Activated T-helper 2 cell treated with anti-CD3 and anti-CD28 coated beads, Interferon-gamma antibody, Interleukin-2, Interleukin-4, amounts not matched to agents 10 μg/mL and 5 μg/mL and 100 μg/mL, durations not matched to agents 14 hours and 24 hours and 36 hours (primary cell): Measurements from ENCODE around the gene MYO5A. TPM values are rescaled to one million over a fixed set of nuclear protein-coding genes. Genes with fewer than 3 reads are reported as not detected.

ENCODE experiments used
- DNase-seq: peaks from one replicate; pipeline ENCODE4 v3.0.0; 2021; ENCODE audit warnings: low spot score
- H3K27ac Mint-ChIP-seq: one replicate; pipeline ENCODE4 v1.8.0; 2021; ENCODE audit warnings: mixed read lengths
- H3K27me3 Mint-ChIP-seq: one replicate; pipeline ENCODE4 v1.8.0; 2021; ENCODE audit warnings: low read depth, mixed read lengths
- H3K36me3 Mint-ChIP-seq: one replicate; pipeline ENCODE4 v1.8.0; 2021; ENCODE audit warnings: low read depth, mixed read lengths
- H3K4me1 Mint-ChIP-seq: one replicate; pipeline ENCODE4 v1.8.0; 2021; ENCODE audit warnings: low read depth, mixed read lengths
- H3K4me3 Mint-ChIP-seq: one replicate; pipeline ENCODE4 v1.8.0; 2021; ENCODE audit warnings: low read depth, mild to moderate bottlenecking, moderate library complexity, mixed read lengths
- H3K9me3 Mint-ChIP-seq: one replicate; pipeline ENCODE4 v1.8.0; 2021; ENCODE audit warnings: mixed read lengths
- intact Hi-C: fragments of 100-400 bp; cut with micrococcal nuclease; formaldehyde crosslinking; loops from one replicate; pipeline ENCODE4 v1.15.1; 2023
- total RNA-seq: library from RNA; stranded (reverse); gene quantifications from 2 replicates; pipeline ENCODE4 v1.2.3, GENCODE V29; 2022

Gene MYO5A
- total RNA-seq, 1 donor from 2014 or later = 23.6 TPM

GRCh38 chr15:52382647-52383046 lies 146.0 kb downstream of the MYO5A start:
- H3K36me3 Mint-ChIP-seq = peaks cover 42% of the 10 kb centered on the region
- H3K27me3 Mint-ChIP-seq = no peaks in the 10 kb centered on the region
- no peaks in the 10 kb centered on the region for H3K9me3 Mint-ChIP-seq
- no peak for DNase-seq
- H3K4me3 Mint-ChIP-seq = no peak overlapping the region
- intact Hi-C loops = no loop called here
- peak overlapping the region; percentile 12 for H3K27ac Mint-ChIP-seq
- peaks cover 23% of the 10 kb centered on the region for H3K4me1 Mint-ChIP-seq

GRCh38 chr15:52379395-52380106 lies 149.1 kb downstream of the MYO5A start:
- Mint-ChIP-seq H3K36me3 (peaks cover 57% of the 10 kb centered on the region), H3K4me1 (peaks cover 23% of the 10 kb centered on the region), H3K4me3 (no peak overlapping the region), H3K27me3 (no peaks in the 10 kb centered on the region), H3K27ac (peak overlapping the region; percentile 46), H3K9me3 (no peaks in the 10 kb centered on the region)
- intact Hi-C loops = no loop called here
- no peak for DNase-seq

GRCh38 chr15:52378746-52379394 lies 149.8 kb downstream of the MYO5A start:
- Mint-ChIP-seq H3K4me3 (no peak overlapping the region), H3K27me3 (no peaks in the 10 kb centered on the region), H3K36me3 (peaks cover 59% of the 10 kb centered on the region), H3K4me1 (peaks cover 22% of the 10 kb centered on the region), H3K27ac (peak overlapping the region; percentile 14), H3K9me3 (no peaks in the 10 kb centered on the region)
- intact Hi-C loops = no loop called here
- DNase-seq = no peak

DNA sequence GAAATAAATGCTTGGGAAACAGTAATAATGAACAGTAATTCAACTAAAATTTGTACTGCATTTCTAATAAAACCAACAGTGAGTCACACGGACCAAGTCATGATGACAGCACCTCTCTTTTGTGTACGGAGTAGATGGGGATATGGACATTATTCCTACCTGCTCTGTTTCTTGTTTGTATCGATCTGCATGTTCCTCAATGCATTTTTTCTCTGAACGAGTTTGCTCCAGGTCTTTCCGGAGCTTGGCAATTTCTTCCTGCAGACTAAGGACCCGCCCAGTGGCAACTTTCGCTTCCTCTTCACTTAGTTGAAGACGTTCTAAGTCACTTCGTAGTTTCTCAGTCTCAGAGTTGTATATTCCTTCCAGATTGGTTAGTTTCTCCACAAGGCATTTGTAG lies 158.7 kb downstream of the MYO5A start:
- no peak overlapping the region for H3K27ac Mint-ChIP-seq
- H3K36me3 Mint-ChIP-seq = peaks cover 71% of the 10 kb centered on the region
- no peak overlapping the region for H3K4me3 Mint-ChIP-seq
- no peaks in the 10 kb centered on the region for H3K27me3 Mint-ChIP-seq
- no peak for DNase-seq
- no peaks in the 10 kb centered on the region for H3K4me1 Mint-ChIP-seq
- intact Hi-C loops = no loop called here
- H3K9me3 Mint-ChIP-seq = no peaks in the 10 kb centered on the region

GRCh38 chr15:52369455-52369854 lies 159.2 kb downstream of the MYO5A start:
- Mint-ChIP-seq H3K4me1 (no peaks in the 10 kb centered on the region), H3K27ac (no peak overlapping the region), H3K9me3 (no peaks in the 10 kb centered on the region), H3K4me3 (no peak overlapping the region), H3K27me3 (no peaks in the 10 kb centered on the region), H3K36me3 (peaks cover 69% of the 10 kb centered on the region)
- DNase-seq = no peak
- intact Hi-C loops = no loop called here

DNA sequence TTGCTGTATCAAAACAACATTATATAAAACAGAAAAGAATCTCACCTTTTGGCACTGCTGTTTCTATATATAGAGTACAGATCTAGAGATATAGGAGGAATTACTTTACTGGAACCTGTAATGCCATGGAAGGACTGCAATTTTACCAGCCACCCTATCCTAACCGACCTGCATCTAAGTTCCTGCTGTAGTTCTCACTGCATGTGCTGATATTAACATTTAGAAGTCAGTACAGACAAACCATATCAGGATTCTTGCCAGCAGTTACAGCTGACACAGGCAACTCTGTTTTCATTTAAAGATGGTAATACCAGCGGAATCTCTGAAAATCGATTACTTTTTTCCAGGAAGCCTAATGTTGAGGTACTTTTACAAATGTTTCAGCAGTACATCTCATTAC lies 159.7 kb downstream of the MYO5A start:
- DNase-seq = no peak
- Mint-ChIP-seq H3K4me1 (no peaks in the 10 kb centered on the region), H3K4me3 (no peak overlapping the region), H3K27me3 (no peaks in the 10 kb centered on the region), H3K9me3 (no peaks in the 10 kb centered on the region), H3K36me3 (peaks cover 69% of the 10 kb centered on the region), H3K27ac (no peak overlapping the region)
- intact Hi-C loops = no loop called here

GRCh38 chr15:52368402-52368801 lies 160.3 kb downstream of the MYO5A start:
- Mint-ChIP-seq H3K4me1 (no peaks in the 10 kb centered on the region), H3K27me3 (no peaks in the 10 kb centered on the region), H3K9me3 (no peaks in the 10 kb centered on the region), H3K27ac (no peak overlapping the region), H3K4me3 (no peak overlapping the region), H3K36me3 (peaks cover 68% of the 10 kb centered on the region)
- intact Hi-C loops = no loop called here
- DNase-seq = no peak

GRCh38 chr15:52362497-52362896 lies 166.2 kb downstream of the MYO5A start:
- H3K27ac Mint-ChIP-seq = no peak overlapping the region
- no peaks in the 10 kb centered on the region for H3K27me3 Mint-ChIP-seq
- peaks cover 52% of the 10 kb centered on the region for H3K36me3 Mint-ChIP-seq
- no peaks in the 10 kb centered on the region for H3K9me3 Mint-ChIP-seq
- no peaks in the 10 kb centered on the region for H3K4me1 Mint-ChIP-seq
- no peak overlapping the region for H3K4me3 Mint-ChIP-seq
- no peak for DNase-seq
- intact Hi-C loops = no loop called here

GRCh38 chr15:52361975-52362494 lies 166.6 kb downstream of the MYO5A start:
- H3K27ac Mint-ChIP-seq = no peak overlapping the region
- DNase-seq = no peak
- H3K4me3 Mint-ChIP-seq = no peak overlapping the region
- intact Hi-C loops = no loop called here
- H3K9me3 Mint-ChIP-seq = no peaks in the 10 kb centered on the region
- H3K4me1 Mint-ChIP-seq = no peaks in the 10 kb centered on the region
- H3K27me3 Mint-ChIP-seq = no peaks in the 10 kb centered on the region
- H3K36me3 Mint-ChIP-seq = peaks cover 50% of the 10 kb centered on the region

DNA sequence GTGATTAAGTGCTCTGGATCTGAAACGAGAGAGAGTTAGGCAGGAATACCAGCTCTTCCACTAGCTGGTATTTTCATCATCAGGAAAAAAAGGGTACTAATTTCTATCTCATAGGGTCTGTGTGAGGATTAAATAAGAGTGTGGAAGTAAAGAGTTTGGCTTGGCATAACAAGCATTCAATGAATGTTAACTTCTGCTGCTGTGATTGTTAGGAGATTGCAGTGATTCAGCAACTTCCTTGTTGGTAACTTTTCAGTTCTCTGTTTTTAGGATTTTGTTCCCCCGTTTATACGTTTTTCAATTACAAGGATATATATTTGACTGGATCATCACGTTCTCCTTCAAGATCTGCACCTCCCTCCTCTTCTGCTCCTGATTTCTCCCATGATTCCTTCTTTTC lies 167.2 kb downstream of the MYO5A start:
- Mint-ChIP-seq H3K27ac (no peak overlapping the region), H3K9me3 (no peaks in the 10 kb centered on the region), H3K4me1 (no peaks in the 10 kb centered on the region), H3K4me3 (no peak overlapping the region), H3K36me3 (peaks cover 47% of the 10 kb centered on the region), H3K27me3 (no peaks in the 10 kb centered on the region)
- intact Hi-C loops = no loop called here
- DNase-seq = no peak

GRCh38 chr15:52360229-52361203 lies 168.2 kb downstream of the MYO5A start:
- intact Hi-C loops = no loop called here
- Mint-ChIP-seq H3K9me3 (no peaks in the 10 kb centered on the region), H3K27ac (no peak overlapping the region), H3K4me1 (no peaks in the 10 kb centered on the region), H3K4me3 (no peak overlapping the region), H3K36me3 (peaks cover 44% of the 10 kb centered on the region), H3K27me3 (no peaks in the 10 kb centered on the region)
- no peak for DNase-seq

DNA sequence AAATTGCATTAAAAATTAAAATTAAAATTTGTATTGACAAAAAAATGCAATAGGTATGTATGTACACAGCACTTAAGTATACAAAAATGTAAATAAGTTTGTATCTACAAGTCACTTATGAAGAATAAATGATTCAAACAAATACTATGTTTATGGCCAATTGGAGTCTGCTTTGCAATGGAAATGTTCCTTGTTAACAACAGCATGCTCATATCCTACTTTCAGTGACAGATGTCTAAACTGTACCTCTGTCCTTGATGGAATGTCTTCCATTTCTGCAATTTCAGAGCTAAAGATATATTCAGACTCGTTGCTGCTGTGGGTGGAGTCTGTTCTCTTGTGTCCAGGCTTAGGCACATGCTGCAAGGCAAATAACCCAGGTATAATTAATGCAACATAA lies 169.0 kb downstream of the MYO5A start:
- H3K4me3 Mint-ChIP-seq = no peak overlapping the region
- peaks cover 37% of the 10 kb centered on the region for H3K36me3 Mint-ChIP-seq
- DNase-seq = no peak
- intact Hi-C loops = no loop called here
- H3K4me1 Mint-ChIP-seq = no peaks in the 10 kb centered on the region
- no peak overlapping the region for H3K27ac Mint-ChIP-seq
- H3K9me3 Mint-ChIP-seq = no peaks in the 10 kb centered on the region
- H3K27me3 Mint-ChIP-seq = no peaks in the 10 kb centered on the region
